Esophagus muscularis mucosa (tissue), 4 donors: ENCODE results near the gene ZNF438. TPM values are rescaled to one million over a fixed set of nuclear protein-coding genes. Genes with fewer than 3 reads are reported as not detected.
A peak's percentile ranks its signal among the peaks of the same experiment; 100 is the strongest.
"Not testable (repeated sequence)": the region's sequence is repeated elsewhere in the genome, so short reads cannot be mapped to it uniquely, and the experiment has no call there.

Source experiments
- DNase-seq: peaks from one replicate; pipeline ENCODE4 v3.0.0-alpha.2; 2017; ENCODE audit errors: extremely low spot score
- H3K27ac ChIP-seq, 4 donors: fragments of 200-600 bp; sonication (generic); replicated peaks in 1 of 4; 1 replicate in 3 of 4; 2 replicates in 1 of 4; pipeline ENCODE4 v1.5.1; 2016 to 2019; ENCODE audit warnings: mild to moderate bottlenecking in 1 of 4
- H3K27me3 ChIP-seq, 4 donors: fragments of 200-600 bp; sonication (generic); one replicate each; pipeline versions ENCODE4 v1.5.1 to v1.6.0; 2016 to 2019
- H3K36me3 ChIP-seq, 4 donors: fragments of 200-600 bp; sonication (generic); one replicate each; pipeline ENCODE4 v1.5.1; 2016 to 2019
- H3K4me1 ChIP-seq, 4 donors: fragments of 200-600 bp; sonication (generic); one replicate each; pipeline ENCODE4 v1.5.1; 2016 to 2019
- H3K4me3 ChIP-seq, 4 donors: fragments of 200-600 bp; sonication (generic); 1 replicate in 2 of 4; 2 replicates in 2 of 4; pipeline ENCODE4 v1.5.1; 2016 to 2019; ENCODE audit warnings: mild to moderate bottlenecking in 4 of 4, moderate library complexity in 1 of 4
- H3K9me3 ChIP-seq, 4 donors: fragments of 200-600 bp; sonication (generic); 1 replicate in 3 of 4; 2 replicates in 1 of 4; pipeline ENCODE4 v1.5.1; 2016 to 2019
- EP300 ChIP-seq: sonication (generic); formaldehyde crosslinking; IDR thresholded peaks from one replicate; pipeline ENCODE4 v1.6.1; 2017; ENCODE audit warnings: antibody characterized with exemption
- POLR2A ChIP-seq: fragments of 450-650 bp; IDR thresholded peaks from one replicate; pipeline ENCODE4 v1.6.1; 2017; ENCODE audit warnings: antibody characterized with exemption, moderate library complexity, mild to moderate bottlenecking, low read depth
- POLR2AphosphoS5 ChIP-seq, 2 donors: sonication (generic); formaldehyde crosslinking; IDR thresholded peaks; one replicate each; pipeline ENCODE4 v1.6.1; 2017; ENCODE audit warnings: antibody characterized with exemption in 2 of 2
- WGBS: methylation state at CpG from one replicate; pipeline ENCODE4 v1.1.5; 2018; 5-methylcytosine and 5-hydroxymethylcytosine counted together
- intact Hi-C: fragments of 100-400 bp; cut with DNase I; formaldehyde crosslinking; loops from one replicate; pipeline ENCODE4 v1.15.1; 2023
- total RNA-seq, 4 donors: library from RNA; depleted of rRNA; stranded (reverse); fragments of >200 nt; gene quantifications; one replicate each; pipeline versions ENCODE4 v1.1.0 to v1.2.1, GENCODE V29; 2016
- TF ChIP-seq, protein P1 (sequence below), 3 experiments: fragments of 200-600 bp in 2 of 3; fragments of 450-650 bp in 1 of 3; sonication (generic) in 2 of 3; IDR thresholded peaks; one replicate each; pipeline ENCODE4 v1.5.1; 2017 to 2019; ENCODE audit warnings: antibody characterized with exemption in 3 of 3, mild to moderate bottlenecking in 2 of 3, moderate library complexity in 1 of 3

ZNF438 gene
- total RNA-seq, 4 donors from 2014 or later: 11.0 to 11.6 (median 11.3) TPM

DNA sequence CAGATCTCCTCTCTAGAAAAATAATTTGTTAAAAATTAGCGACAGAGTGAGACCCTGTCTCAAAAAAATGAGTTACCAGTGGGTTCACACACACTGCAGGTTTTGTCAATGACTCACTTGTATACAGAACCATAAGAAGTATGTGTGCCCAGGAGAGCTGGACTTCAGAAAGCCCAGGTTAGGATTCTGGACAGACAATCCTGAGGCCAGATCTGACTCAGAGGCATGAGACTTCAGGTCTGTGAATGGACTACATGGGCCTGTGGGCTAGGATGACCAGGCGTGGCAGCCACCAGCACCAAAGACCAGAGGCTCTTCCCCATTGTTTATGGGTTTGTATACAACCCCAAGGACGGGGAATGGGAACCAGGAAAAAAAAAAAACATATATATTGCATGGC, 9.3 kb upstream of the ZNF438 start:
- TF ChIP-seq EP300 (no peak), POLR2A (no peak), POLR2AphosphoS5 (IDR thresholded peaks at IDR 0.05) (no peak)
- TF ChIP-seq, protein P1, sequence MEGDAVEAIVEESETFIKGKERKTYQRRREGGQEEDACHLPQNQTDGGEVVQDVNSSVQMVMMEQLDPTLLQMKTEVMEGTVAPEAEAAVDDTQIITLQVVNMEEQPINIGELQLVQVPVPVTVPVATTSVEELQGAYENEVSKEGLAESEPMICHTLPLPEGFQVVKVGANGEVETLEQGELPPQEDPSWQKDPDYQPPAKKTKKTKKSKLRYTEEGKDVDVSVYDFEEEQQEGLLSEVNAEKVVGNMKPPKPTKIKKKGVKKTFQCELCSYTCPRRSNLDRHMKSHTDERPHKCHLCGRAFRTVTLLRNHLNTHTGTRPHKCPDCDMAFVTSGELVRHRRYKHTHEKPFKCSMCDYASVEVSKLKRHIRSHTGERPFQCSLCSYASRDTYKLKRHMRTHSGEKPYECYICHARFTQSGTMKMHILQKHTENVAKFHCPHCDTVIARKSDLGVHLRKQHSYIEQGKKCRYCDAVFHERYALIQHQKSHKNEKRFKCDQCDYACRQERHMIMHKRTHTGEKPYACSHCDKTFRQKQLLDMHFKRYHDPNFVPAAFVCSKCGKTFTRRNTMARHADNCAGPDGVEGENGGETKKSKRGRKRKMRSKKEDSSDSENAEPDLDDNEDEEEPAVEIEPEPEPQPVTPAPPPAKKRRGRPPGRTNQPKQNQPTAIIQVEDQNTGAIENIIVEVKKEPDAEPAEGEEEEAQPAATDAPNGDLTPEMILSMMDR (IDR thresholded peaks at IDR 0.05): no peak
- intact Hi-C loops: no loop called here
- 87% methylated on average over 3 of the region's 3 CpGs for WGBS

DNA sequence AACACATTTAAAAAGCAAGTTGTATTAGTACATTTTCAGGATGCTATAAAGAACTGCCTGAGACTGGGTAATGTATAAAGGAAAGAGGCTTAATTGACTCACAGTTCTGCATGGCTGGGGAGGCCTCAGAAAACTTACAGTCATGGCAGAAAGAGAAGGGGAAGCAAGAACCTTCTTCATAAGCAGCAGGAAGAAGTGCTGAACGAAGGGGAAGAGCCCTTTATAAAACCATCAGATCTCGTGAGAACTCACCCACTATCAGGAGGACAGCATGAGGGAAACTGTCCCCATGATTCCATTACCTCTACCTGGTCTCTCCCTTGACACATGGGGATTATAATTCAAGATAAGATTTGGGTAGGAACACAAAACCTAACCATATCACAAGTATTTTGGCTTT, 7.3 kb upstream of the ZNF438 start:
- WGBS: 72% methylated on average over 2 of the region's 2 CpGs
- intact Hi-C loops: loop anchor here (10.0 kb wide), 2 partner anchors 96 to 726 kb away; no protein-coding TSS in a partner anchor
- H3K4me1 ChIP-seq, H3K9me3 ChIP-seq, H3K27ac ChIP-seq, H3K4me3 ChIP-seq, H3K36me3 ChIP-seq, DNase-seq, H3K27me3 ChIP-seq: not testable (repeated sequence)

More for the DNA sequence above, 9.3 kb upstream of the ZNF438 start:
- H3K27ac ChIP-seq: no peak overlapping the region
- no peaks in the 10 kb centered on the region for H3K9me3 ChIP-seq
- no peaks in the 10 kb centered on the region for H3K27me3 ChIP-seq
- H3K4me1 ChIP-seq: no peaks in the 10 kb centered on the region
- H3K4me3 ChIP-seq: no peak overlapping the region
- no peak for DNase-seq
- no peaks in the 10 kb centered on the region for H3K36me3 ChIP-seq

DNA sequence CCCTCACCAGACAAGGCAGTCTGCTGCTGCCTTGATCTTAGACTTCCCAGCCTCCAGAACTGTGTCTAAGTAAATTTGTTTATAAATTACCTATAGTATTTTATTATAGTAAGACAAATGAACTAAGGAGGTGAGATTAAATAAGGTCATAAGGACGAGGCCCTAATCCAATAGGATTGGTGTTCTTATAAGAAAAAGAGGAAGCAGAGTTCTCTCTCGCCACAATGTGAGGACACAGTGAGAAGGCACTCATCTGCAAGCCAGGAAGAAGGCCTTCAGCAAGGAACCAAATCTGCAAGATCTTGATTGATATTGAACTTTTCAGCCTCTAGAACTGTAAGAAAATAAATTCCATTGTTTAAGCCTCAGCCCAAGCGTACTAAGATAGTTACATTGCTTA, 6.1 kb upstream of the ZNF438 start:
- intact Hi-C loops: loop anchor here (10.0 kb wide), 2 partner anchors 97 to 727 kb away; no protein-coding TSS in a partner anchor
- no peaks in the 10 kb centered on the region for H3K9me3 ChIP-seq
- H3K36me3 ChIP-seq: no peaks in the 10 kb centered on the region
- H3K4me3 ChIP-seq: no peak overlapping the region
- no peak overlapping the region for H3K27ac ChIP-seq
- no peak for DNase-seq
- WGBS: 89% methylated on average over 3 of the region's 3 CpGs
- TF ChIP-seq, protein P1 (IDR thresholded peaks at IDR 0.05): no peak
- TF ChIP-seq POLR2A (no peak), POLR2AphosphoS5 (IDR thresholded peaks at IDR 0.05) (no peak), EP300 (no peak)
- no peaks in the 10 kb centered on the region for H3K27me3 ChIP-seq
- peaks cover 0 to 16% (median 14%) of the 10 kb centered on the region in 4 donors for H3K4me1 ChIP-seq

DNA sequence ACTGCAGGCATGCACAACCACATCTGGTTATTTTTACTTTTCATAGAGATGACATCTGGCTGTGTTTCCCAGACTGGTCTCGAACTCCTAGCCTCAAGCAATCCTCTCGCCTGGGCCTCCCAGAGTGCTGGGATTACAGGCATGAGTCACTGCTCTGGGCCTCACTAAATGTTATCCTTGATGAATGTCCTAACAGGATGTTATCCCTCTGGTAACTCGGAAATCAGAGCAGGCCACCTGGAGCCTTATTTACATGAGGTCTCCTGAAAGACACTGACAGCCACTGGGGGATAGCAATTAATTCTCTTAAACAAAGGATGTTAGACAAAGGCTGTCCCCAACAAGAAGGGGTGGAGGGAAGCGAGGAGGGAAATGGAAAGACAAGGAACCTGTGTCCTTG, 4.5 kb upstream of the ZNF438 start:
- Histone ChIP-seq H3K36me3 (no peaks in the 10 kb centered on the region), H3K27ac (no peak overlapping the region), H3K9me3 (no peaks in the 10 kb centered on the region), H3K4me1 (peaks cover 0 to 19% (median 16%) of the 10 kb centered on the region in 4 donors), H3K27me3 (no peaks in the 10 kb centered on the region), H3K4me3 (no peak overlapping the region)
- intact Hi-C loops: loop anchor here (10.0 kb wide), 2 partner anchors 99 to 729 kb away; no protein-coding TSS in a partner anchor
- TF ChIP-seq, protein P1 (IDR thresholded peaks at IDR 0.05): no peak
- TF ChIP-seq POLR2A (no peak), EP300 (no peak), POLR2AphosphoS5 (IDR thresholded peaks at IDR 0.05) (no peak)
- 68% methylated on average over 2 of the region's 4 CpGs for WGBS
- DNase-seq: no peak

DNA sequence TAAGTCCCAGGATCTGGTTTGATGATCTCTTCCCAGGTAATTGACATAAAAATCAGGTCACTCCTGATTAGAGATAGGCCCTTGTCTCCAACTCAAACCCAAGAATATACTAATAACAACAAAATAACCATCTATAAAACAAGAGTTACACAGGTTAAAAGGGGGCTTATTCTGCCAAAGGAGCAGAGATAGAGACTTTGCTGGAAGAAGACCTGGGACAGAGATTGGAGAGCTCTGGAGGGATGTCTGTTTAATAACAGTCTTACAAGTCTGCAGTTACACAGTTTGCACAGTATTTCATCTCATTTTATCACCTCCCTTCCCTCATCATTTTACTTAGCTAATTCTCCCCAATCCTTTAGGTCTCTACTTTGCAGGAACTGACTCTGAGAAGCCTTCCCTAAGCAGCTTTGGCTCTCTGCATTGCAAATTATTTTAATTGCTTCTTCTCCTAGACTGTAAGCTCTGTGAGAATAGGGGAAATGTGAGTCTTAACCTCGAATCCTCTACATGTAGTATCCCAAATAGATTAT, 3.7 kb upstream of the ZNF438 start:
- intact Hi-C loops: loop anchor here (10.0 kb wide), 2 partner anchors 99 to 729 kb away; no protein-coding TSS in a partner anchor
- Histone ChIP-seq H3K36me3 (no peaks in the 10 kb centered on the region), H3K27ac (peak overlapping the region in 1 of 4 donors; percentile 28), H3K27me3 (no peaks in the 10 kb centered on the region), H3K9me3 (no peaks in the 10 kb centered on the region), H3K4me1 (peaks cover 4 to 28% (median 25%) of the 10 kb centered on the region in 4 donors), H3K4me3 (no peak overlapping the region)
- WGBS: 94% methylated on average over 1 of the region's 1 CpG
- DNase-seq: no peak
- TF ChIP-seq, protein P1 (IDR thresholded peaks at IDR 0.05): no peak
- TF ChIP-seq EP300 (no peak), POLR2A (no peak), POLR2AphosphoS5 (IDR thresholded peaks at IDR 0.05) (no peak)
